Panc1 (cell line): ENCODE results near the gene PCSK7. TPM values are rescaled to one million over a fixed set of nuclear protein-coding genes. Genes with fewer than 3 reads are reported as not detected.

ENCODE experiments used
- ATAC-seq: fragments of 200-7000 bp; cut with Tn5 transposase; 2 replicates; pipeline ENCODE4 v1.9.1; 2020; ENCODE audit warnings: mild to moderate bottlenecking, moderate library complexity
- BruUV-seq: library from RNA; stranded (reverse); fragments of 400-500 nt; replicated peaks from 2 replicates; lab custom pipeline; 2021; lab: Mats Ljungman, UMichigan
- CTCF ChIA-PET: fragments of 300-600 bp; sonication (Branson Sonifier 250); formaldehyde crosslinking; loops from one replicate; lab custom pipeline; 2022; ENCODE audit warnings: antibody characterized with exemption; lab: Charles Lee
- POLR2A ChIA-PET: fragments of 300-600 bp; sonication (Branson Sonifier 250); formaldehyde crosslinking; loops from one replicate; lab custom pipeline; 2022; ENCODE audit warnings: antibody characterized with exemption; lab: Charles Lee
- DNase-seq: peaks from one replicate; pipeline ENCODE4 v3.0.0-alpha.2; 2010; ENCODE audit warnings: low read depth, low spot score
- H3K27ac ChIP-seq: 2 replicates; pipeline ENCODE4 v1.5.1; 2011; ENCODE audit warnings: mild to moderate bottlenecking, low read length, inconsistent platforms
- H3K27me3 ChIP-seq: fragments of 200-500 bp; sonication (Bioruptor generic); 2 replicates; pipeline ENCODE4 v1.6.0; 2014; ENCODE audit warnings: low read length, inconsistent platforms; ENCODE audit not compliant: control insufficient read depth, insufficient read depth
- H3K36me3 ChIP-seq: fragments of 200-500 bp; sonication (Bioruptor generic); 2 replicates; pipeline ENCODE4 v1.5.1; 2014; ENCODE audit warnings: inconsistent platforms, mild to moderate bottlenecking, low read length, moderate library complexity; ENCODE audit not compliant: control insufficient read depth, insufficient read depth
- H3K4me1 ChIP-seq: 2 replicates; pipeline ENCODE4 v1.5.1; 2011; ENCODE audit warnings: inconsistent platforms, mild to moderate bottlenecking, low read length, moderate library complexity; ENCODE audit not compliant: control insufficient read depth, insufficient read depth
- H3K4me3 ChIP-seq, 2 experiments: 2 replicates each; pipeline ENCODE4 v1.5.1; 2011 to 2012; ENCODE audit warnings: low read depth in 2 of 2, low read length in 2 of 2, mild to moderate bottlenecking in 2 of 2, inconsistent platforms in 1 of 2, moderate library complexity in 1 of 2
- H3K9me3 ChIP-seq: fragments of 200-500 bp; sonication (Bioruptor generic); 2 replicates; pipeline ENCODE4 v1.5.1; 2014; ENCODE audit warnings: low read depth, mild to moderate bottlenecking, inconsistent platforms, low read length, moderate library complexity; ENCODE audit not compliant: control insufficient read depth, insufficient read depth
- CTCF ChIP-seq: fragments of 450-650 bp; IDR thresholded peaks from 2 replicates; pipeline ENCODE4 v1.5.1; 2017; ENCODE audit warnings: mild to moderate bottlenecking
- POLR2AphosphoS5 ChIP-seq: IDR thresholded peaks from 2 replicates; pipeline ENCODE4 v1.6.1; 2012; ENCODE audit warnings: mild to moderate bottlenecking, low read depth, low read length, moderate library complexity
- REST ChIP-seq, 2 experiments: IDR thresholded peaks; 2 replicates each; pipeline ENCODE4 v1.6.1; 2011 to 2012; ENCODE audit warnings: low read depth in 2 of 2, control low read depth in 1 of 2, low read length in 1 of 2, mild to moderate bottlenecking in 1 of 2, moderate library complexity in 1 of 2; ENCODE audit not compliant: insufficient read depth in 1 of 2
- SIN3A ChIP-seq: IDR thresholded peaks from 2 replicates; pipeline ENCODE4 v1.6.1; 2012; ENCODE audit warnings: low read depth, mild to moderate bottlenecking, low read length, moderate library complexity, borderline replicate concordance; ENCODE audit not compliant: insufficient read depth
- TCF7L2 ChIP-seq: IDR thresholded peaks from 2 replicates; pipeline ENCODE4 v1.6.1; 2011; ENCODE audit warnings: mild to moderate bottlenecking, low read depth, low read length, inconsistent platforms
- in situ Hi-C: cut with HindIII; loops from 2 replicates; pipeline ENCODE4 v1.10.0; 2016; ENCODE audit warnings: low sequenced_read_pairs, low pct_unique_long_range_greater_than_20kb
- intact Hi-C: fragments of 100-400 bp; cut with micrococcal nuclease; formaldehyde crosslinking; loops from one replicate; pipeline ENCODE4 v1.10.0; 2022; ENCODE audit not compliant: unreplicated experiment
- total RNA-seq: library from RNA; stranded (reverse); gene quantifications from one replicate; pipeline ENCODE4 v1.2.1, GENCODE V29; 2021; ENCODE audit not compliant: unreplicated experiment

PCSK7 gene
- total RNA-seq, 1 experiment from 2014 or later = 60.6 TPM

- TF ChIP-seq REST (IDR thresholded peaks at IDR 0.05; ENCODE audit: insufficient read depth in 1 of 2, low read depth in 2 of 2, low read length in 1 of 2) (no peak), TCF7L2 (no peak), POLR2AphosphoS5 (no peak), CTCF (no peak), SIN3A (no peak)
- DNase-seq = no peak
- no TSS peak for BruUV-seq
- no peak overlapping the region for H3K27ac ChIP-seq
- intact Hi-C loops = no loop called here
- no peak overlapping the region for H3K4me3 ChIP-seq
- H3K36me3 ChIP-seq = no peaks in the 10 kb centered on the region
- ATAC-seq = no peak
- H3K9me3 ChIP-seq = no peaks in the 10 kb centered on the region
- ChIA-PET POLR2A (no interaction called here), CTCF (no interaction called here)
- in situ Hi-C loops = no loop called here
- H3K27me3 ChIP-seq = no peaks in the 10 kb centered on the region
- peaks cover 6% of the 10 kb centered on the region; the same call in 1 of the 2 replicates for H3K4me1 ChIP-seq
Observed at GRCh38 chr11:117195761-117196160, 36.1 kb downstream of the PCSK7 start.

GRCh38 chr11:117195258-117195657 lies 36.6 kb downstream of the PCSK7 start:
- Histone ChIP-seq H3K36me3 (no peaks in the 10 kb centered on the region), H3K9me3 (no peaks in the 10 kb centered on the region), H3K4me3 (no peak overlapping the region), H3K4me1 (peaks cover 6% of the 10 kb centered on the region; the same call in 1 of the 2 replicates), H3K27ac (no peak overlapping the region), H3K27me3 (no peaks in the 10 kb centered on the region)
- ChIA-PET CTCF (no interaction called here), POLR2A (no interaction called here)
- no peak for TF ChIP-seq CTCF
- TF ChIP-seq TCF7L2 = no peak
- TF ChIP-seq SIN3A = no peak
- no peak for TF ChIP-seq POLR2AphosphoS5
- no peak for TF ChIP-seq REST (IDR thresholded peaks at IDR 0.05; ENCODE audit: insufficient read depth in 1 of 2, low read depth in 2 of 2, low read length in 1 of 2)
- DNase-seq = no peak
- no peak for ATAC-seq
- intact Hi-C loops (no loop called here), in situ Hi-C loops (no loop called here)
- no TSS peak for BruUV-seq
